GM18505 (cell line): Measurements from ENCODE around the gene MT1X.

Experiments used
- ATAC-seq: cut with Tn5 transposase; IDR thresholded peaks from one replicate; pipeline ENCODE4 v1.9.1; 2021; ENCODE audit not compliant: unreplicated experiment
- POLR2A ChIP-seq: IDR thresholded peaks from 4 replicates; pipeline ENCODE4 v1.6.1; 2011; ENCODE audit warnings: borderline replicate concordance; ENCODE audit not compliant: insufficient read depth, insufficient read length; ENCODE audit errors: extremely low read depth

The MT1X gene

DNA sequence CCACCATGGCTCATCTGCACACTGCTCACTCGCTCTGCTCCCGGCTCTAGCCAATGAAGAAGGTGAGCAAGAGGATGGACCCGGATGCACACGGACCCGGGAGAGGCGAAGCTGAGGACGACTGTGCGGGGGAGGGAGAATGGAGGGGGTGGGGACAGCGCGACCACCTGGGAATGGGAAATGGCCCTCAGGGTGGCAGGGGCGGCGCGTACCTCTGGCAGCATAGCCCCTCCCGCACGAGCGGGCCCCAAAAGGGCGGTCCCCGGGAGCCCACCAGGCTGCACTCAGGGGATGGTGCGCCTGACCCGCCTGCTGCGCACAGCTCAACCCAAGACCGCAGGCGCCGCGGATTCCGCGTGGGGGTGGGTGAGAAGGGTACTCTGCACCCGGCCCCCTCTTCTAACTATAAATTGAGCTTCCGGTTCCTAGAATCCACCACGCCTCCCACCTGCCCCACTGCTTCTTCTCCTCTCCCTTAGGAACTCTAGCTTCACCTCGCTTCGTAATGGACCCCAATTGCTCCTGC lies 6.5 kb upstream of the MT1X start:
- no peak for ATAC-seq
- no peak for TF ChIP-seq POLR2A

DNA sequence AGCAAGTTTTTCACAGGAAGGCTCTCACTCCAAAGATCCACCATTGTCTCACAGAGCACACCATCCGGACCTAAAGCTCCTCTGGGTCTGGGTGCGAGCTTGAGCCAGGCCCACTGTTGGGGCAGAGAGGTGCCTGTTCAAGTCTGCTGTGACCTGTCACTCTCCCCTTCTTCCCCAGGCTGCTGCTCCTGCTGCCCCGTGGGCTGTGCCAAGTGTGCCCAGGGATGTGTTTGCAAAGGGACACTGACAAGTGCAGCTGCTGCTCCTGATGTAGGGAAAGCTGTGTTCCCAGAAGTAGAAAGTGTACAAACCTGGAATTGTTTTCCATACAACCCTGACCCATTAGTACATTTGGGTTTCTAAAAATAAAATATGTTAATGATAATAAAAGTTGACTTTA lies 4.8 kb upstream of the MT1X start:
- no peak for TF ChIP-seq POLR2A
- ATAC-seq = no peak

DNA sequence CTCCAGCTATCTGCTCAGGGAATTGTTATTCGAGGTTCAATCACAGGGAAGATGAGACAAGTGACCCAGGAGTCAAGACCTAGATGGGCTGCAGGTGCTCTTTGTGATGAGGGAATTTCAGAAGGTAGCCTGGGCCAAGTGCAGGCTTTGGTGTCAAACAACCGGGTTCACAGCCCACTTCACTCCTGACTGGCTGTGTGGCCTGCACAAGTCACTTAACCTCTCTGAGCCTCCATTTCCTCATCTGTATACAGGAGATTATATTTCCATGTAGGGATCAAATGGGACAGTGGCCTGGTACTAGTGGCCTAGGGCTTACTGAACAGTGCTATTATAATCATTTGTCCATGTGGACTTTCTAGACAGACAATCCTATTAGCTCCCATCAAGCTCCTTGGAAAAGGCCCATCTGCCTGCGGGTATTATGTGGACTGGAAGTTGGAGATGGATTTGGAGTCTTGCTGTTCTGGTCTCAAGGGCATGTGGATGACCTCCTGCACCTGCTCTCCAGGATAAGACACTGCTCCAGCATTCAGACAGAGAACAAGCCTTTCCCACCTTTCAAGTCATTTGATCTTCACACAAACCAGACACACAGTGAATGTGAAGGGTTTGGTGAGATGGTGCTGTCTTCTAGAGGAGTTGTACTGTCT lies 3.1 kb upstream of the MT1X start:
- no peak for ATAC-seq
- no peak for TF ChIP-seq POLR2A

DNA sequence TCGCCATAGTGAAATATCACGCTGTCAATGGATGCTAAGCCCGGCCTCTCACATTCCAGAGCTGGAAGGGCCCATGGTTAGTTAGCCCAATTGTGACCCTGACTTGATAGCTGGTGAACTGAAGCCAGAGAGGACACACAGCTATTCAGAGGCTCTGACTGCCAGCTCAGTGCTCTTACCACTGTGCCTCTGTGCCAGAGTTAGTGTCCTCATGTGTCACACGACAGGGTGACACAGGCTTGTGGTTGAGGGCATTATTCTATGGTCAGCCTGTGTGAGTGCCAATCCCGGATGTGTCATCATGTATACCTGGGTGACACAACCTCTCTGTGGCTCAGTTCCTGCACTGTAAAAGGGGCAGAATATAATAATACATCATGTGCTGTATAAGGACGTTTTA lies 2.5 kb upstream of the MT1X start:
- ATAC-seq = no peak
- no peak for TF ChIP-seq POLR2A

DNA sequence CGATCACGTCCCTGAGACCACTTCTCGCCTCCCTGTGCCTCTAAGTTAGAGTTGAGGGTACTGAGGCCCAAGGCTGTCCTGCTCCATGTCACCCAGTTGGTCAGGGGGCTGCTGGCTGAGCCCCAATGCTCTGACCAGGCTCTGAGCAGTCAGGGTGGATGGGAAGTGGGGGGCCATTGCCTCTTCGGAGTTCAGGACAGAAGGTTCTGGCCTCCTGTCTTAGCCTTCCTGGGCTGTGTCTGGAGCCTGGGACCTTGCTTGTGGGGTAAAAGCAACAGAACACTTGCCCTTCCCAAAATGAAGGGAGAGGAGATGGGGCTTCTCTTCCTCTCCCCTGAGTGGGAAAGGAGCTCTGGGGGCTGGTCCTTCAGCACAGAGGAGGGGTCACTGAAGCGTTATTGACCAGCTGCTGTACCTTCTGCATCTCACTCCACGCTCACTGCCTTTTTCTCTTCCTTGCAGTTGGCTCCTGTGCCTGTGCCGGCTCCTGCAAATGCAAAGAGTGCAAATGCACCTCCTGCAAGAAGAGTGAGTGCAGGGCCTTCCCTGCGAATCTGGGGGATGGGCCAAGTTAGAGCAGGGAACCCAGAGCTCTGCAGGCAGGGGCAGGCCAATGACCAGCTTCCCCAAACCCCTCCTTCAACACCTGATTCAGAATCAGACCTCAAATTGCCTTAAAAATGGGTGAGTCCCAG lies 580 bp downstream of the MT1X start:
- no peak for TF ChIP-seq POLR2A

GRCh38 chr16:56683424-56684172 lies 1.3 kb downstream of the MT1X start:
- no peak for TF ChIP-seq POLR2A
- no peak for ATAC-seq

More for the DNA sequence above, 580 bp downstream of the MT1X start:
- ATAC-seq = peak; percentile 12

DNA sequence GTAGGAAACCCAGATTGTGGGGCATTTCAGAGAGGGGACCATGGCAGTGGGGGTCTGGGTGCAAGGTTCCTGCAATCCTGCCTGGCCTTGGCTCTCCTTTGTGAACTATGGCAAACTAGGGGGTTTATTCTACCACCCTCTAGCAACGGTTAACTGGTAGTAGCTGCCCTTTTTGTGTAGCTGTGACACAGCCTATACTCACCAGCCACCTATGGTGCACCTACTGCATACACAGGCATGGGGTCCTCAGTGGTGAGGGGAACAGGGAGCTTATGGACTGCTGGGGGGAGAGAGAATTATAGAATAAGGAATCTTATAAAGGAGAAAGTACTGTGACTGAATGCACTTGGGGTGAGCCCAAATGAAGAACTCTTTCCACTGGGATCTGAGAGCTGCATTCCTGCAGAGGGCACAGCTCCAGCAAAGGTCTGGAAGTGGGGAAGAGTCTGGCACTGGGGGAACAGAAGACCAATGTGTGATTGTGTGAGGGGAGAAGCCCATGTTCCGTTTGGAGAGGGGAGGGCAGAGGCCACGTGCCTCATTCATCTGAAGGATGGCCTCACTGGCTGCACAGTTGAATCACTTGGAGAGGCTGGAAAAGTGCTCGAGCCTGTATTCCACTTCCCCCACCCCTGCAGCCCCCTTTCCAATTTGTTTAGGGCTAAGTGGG lies 2.1 kb downstream of the MT1X start:
- no peak for TF ChIP-seq POLR2A
- no peak for ATAC-seq

GRCh38 chr16:56684926-56685590 lies 2.8 kb downstream of the MT1X start:
- ATAC-seq = no peak
- no peak for TF ChIP-seq POLR2A

- TF ChIP-seq POLR2A = no peak
- no peak for ATAC-seq
These were observed 4.5 kb downstream of the MT1X start for GRCh38 chr16:56686758-56687157.

DNA sequence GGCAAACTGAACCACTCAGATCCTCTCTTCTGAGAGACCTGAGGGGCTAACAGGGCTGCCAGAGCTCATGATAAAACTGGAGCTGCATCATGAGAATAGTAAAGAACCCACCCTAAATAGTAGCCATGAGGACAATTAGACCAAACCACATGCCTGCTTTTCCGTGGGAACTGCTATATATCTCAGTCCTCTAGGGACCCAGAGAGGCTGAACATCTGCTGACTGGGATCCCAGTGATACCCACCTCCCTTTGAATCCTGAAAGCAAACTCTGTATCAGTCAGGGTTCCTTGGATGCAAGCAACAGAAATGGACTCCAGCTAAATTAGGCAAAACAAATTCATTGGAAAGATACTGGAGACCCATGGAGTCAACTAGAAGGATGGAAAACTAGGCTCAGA lies 6.5 kb downstream of the MT1X start:
- no peak for ATAC-seq
- no peak for TF ChIP-seq POLR2A

DNA sequence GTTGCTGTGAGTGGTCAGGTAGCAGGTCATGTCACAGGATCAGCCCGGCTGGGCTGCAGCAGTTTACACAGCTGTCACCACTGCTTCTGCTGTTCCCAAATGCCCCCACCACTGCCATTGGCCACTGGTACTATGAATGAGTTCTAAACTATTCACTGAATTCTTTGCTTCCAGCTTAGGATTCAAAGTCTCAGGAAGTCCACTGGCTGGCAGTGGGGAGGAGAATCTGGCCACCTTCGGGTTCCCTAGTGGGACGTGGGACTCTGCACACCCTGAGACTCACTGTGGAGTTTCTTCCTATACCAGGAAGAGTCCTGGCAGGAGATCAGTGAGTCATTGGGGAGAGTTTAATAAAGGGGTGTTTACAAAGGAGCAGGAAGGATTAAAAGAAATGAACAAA lies 6.9 kb downstream of the MT1X start:
- no peak for ATAC-seq
- TF ChIP-seq POLR2A = no peak

DNA sequence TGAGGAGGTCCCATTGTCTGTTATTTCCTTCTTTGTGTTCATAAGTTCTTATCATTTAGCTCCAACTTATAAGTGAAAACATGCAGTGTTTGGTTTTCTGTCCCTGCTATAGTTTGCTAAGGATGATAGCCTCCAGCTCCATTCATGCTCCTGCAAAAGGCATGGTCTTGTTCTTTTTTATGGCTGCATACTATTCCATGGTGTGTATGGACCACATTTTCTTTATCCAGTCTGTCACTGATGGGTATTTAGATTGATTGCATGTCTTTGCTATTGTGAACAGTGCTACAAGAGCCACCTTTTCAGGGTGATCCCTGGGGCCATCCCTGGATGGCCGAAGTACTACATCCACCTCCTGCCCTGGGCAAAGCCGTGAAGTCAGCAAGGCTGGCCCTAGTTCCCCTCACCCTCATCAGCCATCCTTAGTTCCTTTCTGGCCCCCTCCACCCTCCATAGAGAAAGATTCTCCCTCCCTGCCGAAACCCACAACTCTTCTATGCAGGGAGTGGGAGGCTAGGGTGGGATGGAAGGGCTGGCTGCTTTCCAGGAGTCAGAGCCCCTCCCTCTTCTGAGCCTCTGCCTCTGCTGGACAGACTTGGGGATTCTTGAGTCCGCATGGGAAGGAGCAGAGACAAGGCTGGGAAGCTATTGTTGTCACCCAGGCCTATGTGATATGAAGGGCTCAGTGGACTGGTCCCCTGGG lies 8.3 kb downstream of the MT1X start:
- no peak for TF ChIP-seq POLR2A
- ATAC-seq = no peak
